Activated T-helper 1 cell treated with anti-CD3 and anti-CD28 coated beads, Interleukin-2, amount 50 U/mL, for 16 hours (primary cell): ENCODE results near the gene ZP3.
"Not testable (repeated sequence)": the region's sequence is repeated elsewhere in the genome, so short reads cannot be mapped to it uniquely, and the experiment has no call there.

Experiments used
- DNase-seq, 2 donors: peaks; one replicate each; pipeline ENCODE4 v3.0.0-alpha.2; 2020; ENCODE audit warnings: low read depth in 1 of 2, low spot score in 1 of 2

Gene ZP3

GRCh38 chr7:76482660-76483059 lies 57.9 kb downstream of the ZP3 start:
- DNase-seq, result not testable (repeated sequence)

GRCh38 chr7:76483081-76483480 lies 58.3 kb downstream of the ZP3 start:
- DNase-seq, result not testable (repeated sequence)

- DNase-seq, result not testable (repeated sequence)
These were observed 59.7 kb downstream of the ZP3 start for GRCh38 chr7:76484456-76484855.

- DNase-seq, result not testable (repeated sequence)
These were observed 61.3 kb downstream of the ZP3 start for GRCh38 chr7:76485822-76486610.

- not testable (repeated sequence) for DNase-seq
These were observed 61.9 kb downstream of the ZP3 start for GRCh38 chr7:76486618-76487017.

GRCh38 chr7:76487969-76488368 lies 63.2 kb downstream of the ZP3 start:
- DNase-seq, result not testable (repeated sequence)
